Activated CD8-positive, alpha-beta T cell treated with anti-CD3 and anti-CD28 coated beads, Interleukin-2, amount 10 ng/mL, durations not matched to agents 7 days and 5 days (primary cell): ENCODE data around the gene ZNF514. TPM values are rescaled to one million over a fixed set of nuclear protein-coding genes. Genes with fewer than 3 reads are reported as not detected.
"Not testable (repeated sequence)": the region's sequence is repeated elsewhere in the genome, so short reads cannot be mapped to it uniquely, and the experiment has no call there.

Experiments used
- ATAC-seq: fragments of 150-1000 bp; cut with Tn5 transposase; one replicate; pipeline ENCODE4 v1.10.0; 2021; ENCODE audit warnings: moderate library complexity
- CTCF ChIA-PET: fragments of 350-600 bp; sonication (Branson Sonifier 250); formaldehyde crosslinking; loops from one replicate; lab custom pipeline; 2021; ENCODE audit warnings: antibody characterized with exemption; lab: Charles Lee
- POLR2A ChIA-PET: fragments of 350-600 bp; sonication (Branson Sonifier 250); formaldehyde crosslinking; loops from one replicate; lab custom pipeline; 2021; ENCODE audit warnings: antibody characterized with exemption; lab: Charles Lee
- DNase-seq: peaks from one replicate; pipeline ENCODE4 v3.0.0-alpha.2; 2020
- H3K27ac Mint-ChIP-seq: one replicate; pipeline ENCODE4 v1.8.0; 2021; ENCODE audit warnings: mild to moderate bottlenecking, mixed read lengths
- H3K27me3 Mint-ChIP-seq: one replicate; pipeline ENCODE4 v1.8.0; 2021; ENCODE audit warnings: low read depth, mixed read lengths
- H3K36me3 Mint-ChIP-seq: one replicate; pipeline ENCODE4 v1.8.0; 2021; ENCODE audit warnings: low read depth, mixed read lengths
- H3K4me1 Mint-ChIP-seq: one replicate; pipeline ENCODE4 v1.8.0; 2021; ENCODE audit warnings: low read depth, mixed read lengths
- H3K4me3 Mint-ChIP-seq: one replicate; pipeline ENCODE4 v1.8.0; 2021; ENCODE audit warnings: mild to moderate bottlenecking, mixed read lengths
- H3K9me3 Mint-ChIP-seq: one replicate; pipeline ENCODE4 v1.8.0; 2022; ENCODE audit warnings: mixed read lengths; ENCODE audit not compliant: insufficient read depth
- total RNA-seq, 2 experiments: library from RNA; stranded (reverse); gene quantifications; one replicate each; pipeline ENCODE4 v1.2.3, GENCODE V29; 2021

Gene ZNF514
- total RNA-seq, 2 experiments from 2014 or later, result 16.3 to 17.4 TPM

DNA sequence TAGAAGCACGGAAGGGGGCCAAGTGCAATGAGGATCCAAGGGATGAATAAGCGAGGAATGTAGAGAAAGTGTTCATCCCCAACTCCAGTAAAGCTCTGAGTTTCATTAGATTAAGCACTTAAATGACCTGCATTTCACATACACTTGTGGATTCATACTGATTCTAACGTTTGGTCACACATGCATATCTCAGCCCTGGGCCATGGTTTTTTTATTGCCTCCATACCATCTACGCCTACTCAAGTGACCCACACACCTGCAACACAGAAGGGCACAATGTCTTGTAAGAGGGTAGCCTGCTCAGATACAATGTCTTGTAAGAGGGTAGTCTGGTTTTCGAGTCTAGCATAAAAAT lies 37.5 kb downstream of the ZNF514 start:
- DNase-seq (no peak), ATAC-seq (no peak)
- peak overlapping the region; percentile 96 for H3K27ac Mint-ChIP-seq
- H3K4me1 Mint-ChIP-seq, result peaks cover 40% of the 10 kb centered on the region
- H3K9me3 Mint-ChIP-seq, result peaks cover 4% of the 10 kb centered on the region
- CTCF ChIA-PET, result interaction anchor here (1.1 to 10.5 kb wide), 9 partner anchors 37 to 165 kb away, joined by 3 to 296 read pairs (median 6); partner anchors contain the start of genes MAL and ZNF514
- peaks cover 3% of the 10 kb centered on the region for H3K27me3 Mint-ChIP-seq
- POLR2A ChIA-PET, result interaction anchor here (0.9 to 2.8 kb wide), 8 partner anchors 20 to 110 kb away, joined by 3 to 15 read pairs (median 7); partner anchors contain the start of genes MAL, ZNF2 and ZNF514
- peak overlapping the region; percentile 96 for H3K4me3 Mint-ChIP-seq
- H3K36me3 Mint-ChIP-seq, result peaks cover 33% of the 10 kb centered on the region

DNA sequence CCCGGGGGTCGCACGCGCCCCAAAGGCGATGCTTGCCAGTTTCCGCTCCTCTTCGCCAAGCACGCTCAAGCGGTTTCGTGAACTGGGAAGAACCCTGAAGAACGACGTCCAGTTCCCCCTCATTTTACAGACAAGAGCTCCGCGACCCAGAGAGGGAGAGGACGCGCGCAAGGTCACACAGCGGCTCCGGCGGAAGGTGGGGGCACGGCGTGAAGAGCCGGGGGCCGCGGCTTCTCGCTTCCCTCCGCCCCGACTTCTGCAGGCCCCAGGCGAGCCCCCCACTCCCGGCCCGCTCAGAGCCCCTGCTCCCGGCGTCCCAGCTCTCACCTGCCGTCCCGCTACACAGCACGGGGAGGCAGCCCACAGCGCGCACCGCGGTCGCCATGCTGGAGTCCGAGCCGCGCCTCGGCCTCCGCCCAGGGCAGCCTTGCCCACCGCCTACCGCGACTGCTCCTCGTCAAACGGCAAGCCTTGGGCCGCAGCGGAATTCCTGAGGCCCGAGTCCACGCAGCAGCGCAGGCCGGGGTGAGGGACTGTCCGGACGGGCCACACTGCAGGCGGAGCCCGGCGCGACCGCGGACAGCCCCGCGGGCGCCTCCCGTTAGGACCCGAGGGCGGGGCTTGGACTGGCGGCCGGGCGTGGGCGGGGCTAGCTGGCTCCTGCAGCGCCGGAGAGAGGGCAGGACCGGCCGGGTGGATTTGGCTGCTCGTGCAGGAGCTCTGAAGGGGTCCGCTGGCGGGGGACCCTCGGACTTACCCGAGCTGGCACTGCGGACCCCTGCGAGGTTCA lies 38.0 kb downstream of the ZNF514 start, which contains the start of gene MRPS5:
MRPS5 (minus strand) TSS at position 402 of the 790 bp plus-strand sequence; CDS start at position 385, 17 bp downstream.
- Mint-ChIP-seq H3K4me1 (peaks cover 43% of the 10 kb centered on the region), H3K9me3 (peaks cover 4% of the 10 kb centered on the region), H3K4me3 (peak within 1 kb of the TSS; percentile 96), H3K27me3 (peaks cover 3% of the 10 kb centered on the region), H3K27ac (peak within 1 kb of the TSS; percentile 96), H3K36me3 (peaks cover 35% of the 10 kb centered on the region)
- ATAC-seq (peak; percentile 97), DNase-seq (peak; percentile 87)
- CTCF ChIA-PET, result interaction anchor here (1.1 to 10.5 kb wide), 10 partner anchors 38 to 164 kb away, joined by 3 to 296 read pairs (median 5); partner anchors contain the start of genes MAL, ZNF2 and ZNF514
- POLR2A ChIA-PET, result interaction anchor here (0.7 to 2.8 kb wide), 8 partner anchors 37 to 109 kb away, joined by 3 to 15 read pairs (median 7); partner anchors contain the start of genes MAL, ZNF2 and ZNF514

DNA sequence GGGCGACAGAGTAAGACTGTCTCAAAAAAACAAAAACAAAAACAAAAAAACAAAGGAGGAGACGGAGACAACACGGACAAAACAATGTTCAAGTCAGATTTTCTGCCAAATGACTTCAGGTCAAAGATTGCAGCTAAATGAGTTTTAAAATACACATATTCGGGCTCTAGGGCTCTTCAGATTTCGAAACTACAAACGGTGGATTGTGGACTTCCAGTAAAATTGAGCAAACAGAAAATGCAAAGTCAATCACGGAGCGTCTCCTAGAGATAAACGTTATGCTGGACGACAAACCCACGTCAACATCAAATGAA lies 38.6 kb downstream of the ZNF514 start:
- Mint-ChIP-seq H3K27ac (peak overlapping the region; percentile 96), H3K4me3 (peak overlapping the region; percentile 96), H3K9me3 (peaks cover 4% of the 10 kb centered on the region), H3K27me3 (no peaks in the 10 kb centered on the region), H3K36me3 (peaks cover 39% of the 10 kb centered on the region), H3K4me1 (peaks cover 43% of the 10 kb centered on the region)
- CTCF ChIA-PET, result interaction anchor here (1.3 to 10.5 kb wide), 7 partner anchors 38 to 135 kb away, joined by 3 to 296 read pairs (median 10); partner anchors contain the start of genes MAL, ZNF2 and ZNF514
- ATAC-seq (no peak), DNase-seq (no peak)
- POLR2A ChIA-PET, result interaction anchor here (0.7 to 2.8 kb wide), 7 partner anchors 38 to 95 kb away, joined by 3 to 15 read pairs (median 11); partner anchors contain the start of genes MAL, ZNF2 and ZNF514

DNA sequence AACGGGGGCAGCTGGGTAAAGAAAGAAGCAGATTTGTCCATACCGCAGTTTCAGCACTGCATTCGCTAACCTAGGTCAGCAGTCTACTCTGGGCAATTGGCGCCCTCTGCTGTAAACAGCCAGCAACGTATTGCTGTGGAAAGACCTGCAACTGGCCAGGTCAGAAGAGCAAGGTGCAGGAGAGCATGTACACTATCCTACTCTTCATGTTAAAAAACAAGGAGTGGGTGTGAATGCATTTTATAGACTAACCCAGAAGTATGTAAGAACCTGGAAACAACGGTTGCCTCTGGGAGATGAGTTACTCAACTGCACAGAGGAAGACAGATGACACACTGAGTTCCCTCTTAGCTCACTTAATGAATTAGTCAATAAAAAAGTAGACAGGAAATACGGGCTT lies 44.2 kb downstream of the ZNF514 start:
- ATAC-seq, result peak; percentile 100
- H3K27ac Mint-ChIP-seq, result peak overlapping the region; percentile 27
- ChIA-PET CTCF (interaction anchor here (0.6 to 10.5 kb wide), 42 partner anchors 8 to 602 kb away, joined by 3 to 296 read pairs (median 4); partner anchors contain the start of genes MAL and ZNF514), POLR2A (interaction anchor here (0.9 to 2.2 kb wide), 5 partner anchors 36 to 93 kb away, joined by 3 to 16 read pairs (median 6); partner anchors contain the start of gene MAL)
- H3K4me1 Mint-ChIP-seq, result peaks cover 44% of the 10 kb centered on the region
- H3K4me3 Mint-ChIP-seq, result no peak overlapping the region
- peaks cover 61% of the 10 kb centered on the region for H3K36me3 Mint-ChIP-seq
- no peaks in the 10 kb centered on the region for H3K27me3 Mint-ChIP-seq
- DNase-seq, result peak; percentile 86
- no peaks in the 10 kb centered on the region for H3K9me3 Mint-ChIP-seq

DNA sequence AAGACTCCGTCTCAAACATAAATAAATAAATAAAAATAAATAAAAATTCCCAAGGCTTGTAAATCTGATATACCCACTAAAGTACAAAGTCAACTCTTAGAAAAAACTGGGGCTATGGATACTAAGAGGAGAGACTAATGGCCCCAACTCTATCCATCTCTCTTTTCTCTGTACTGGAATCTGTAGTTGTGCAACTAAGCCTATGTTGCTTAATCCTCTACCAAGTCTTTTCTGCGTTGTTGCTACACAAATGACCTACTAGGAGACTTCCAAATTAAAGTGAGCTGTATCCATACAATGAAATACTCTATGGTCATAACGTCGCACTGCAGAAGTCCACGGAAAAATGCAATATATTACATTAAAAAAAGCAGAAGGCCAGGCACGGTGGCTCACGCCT lies 46.2 kb downstream of the ZNF514 start:
- Mint-ChIP-seq H3K36me3 (peaks cover 59% of the 10 kb centered on the region), H3K4me1 (peaks cover 24% of the 10 kb centered on the region), H3K27ac (no peak overlapping the region), H3K4me3 (no peak overlapping the region), H3K9me3 (no peaks in the 10 kb centered on the region), H3K27me3 (no peaks in the 10 kb centered on the region)
- ChIA-PET POLR2A (no interaction called here), CTCF (interaction anchor here (1.0 to 10.5 kb wide), 4 partner anchors 36 to 128 kb away, joined by 3 to 296 read pairs (median 104); partner anchors contain the start of gene MAL)
- DNase-seq (no peak), ATAC-seq (no peak)

DNA sequence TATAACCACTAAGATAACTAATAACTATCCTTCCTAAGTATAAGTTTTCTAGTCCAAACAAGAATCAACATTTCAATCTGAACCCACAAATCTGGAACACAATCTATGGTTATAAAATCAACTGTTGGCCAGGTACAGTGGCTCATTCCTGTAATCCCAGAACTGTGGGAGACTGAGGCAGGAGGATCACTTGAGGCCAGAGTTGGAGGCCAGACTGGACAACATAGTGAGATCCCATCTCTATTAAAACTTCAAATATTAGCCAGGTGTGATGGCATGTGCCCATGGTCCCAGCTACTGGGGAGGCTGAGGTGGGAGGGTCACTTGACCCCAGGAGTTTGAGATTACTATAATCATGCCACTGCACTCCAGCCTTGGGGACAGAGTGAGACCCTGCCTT lies 49.3 kb downstream of the ZNF514 start:
- ATAC-seq (no peak), DNase-seq (no peak)
- peaks cover 67% of the 10 kb centered on the region for H3K36me3 Mint-ChIP-seq
- H3K9me3 Mint-ChIP-seq, result no peaks in the 10 kb centered on the region
- POLR2A ChIA-PET, result no interaction called here
- peaks cover 10% of the 10 kb centered on the region for H3K4me1 Mint-ChIP-seq
- H3K27me3 Mint-ChIP-seq, result no peaks in the 10 kb centered on the region
- CTCF ChIA-PET, result interaction anchor here (1.4 kb wide), 1 partner anchor 88 kb away, joined by 12 read pairs; no protein-coding TSS in a partner anchor
- H3K4me3 Mint-ChIP-seq, result no peak overlapping the region
- no peak overlapping the region for H3K27ac Mint-ChIP-seq

DNA sequence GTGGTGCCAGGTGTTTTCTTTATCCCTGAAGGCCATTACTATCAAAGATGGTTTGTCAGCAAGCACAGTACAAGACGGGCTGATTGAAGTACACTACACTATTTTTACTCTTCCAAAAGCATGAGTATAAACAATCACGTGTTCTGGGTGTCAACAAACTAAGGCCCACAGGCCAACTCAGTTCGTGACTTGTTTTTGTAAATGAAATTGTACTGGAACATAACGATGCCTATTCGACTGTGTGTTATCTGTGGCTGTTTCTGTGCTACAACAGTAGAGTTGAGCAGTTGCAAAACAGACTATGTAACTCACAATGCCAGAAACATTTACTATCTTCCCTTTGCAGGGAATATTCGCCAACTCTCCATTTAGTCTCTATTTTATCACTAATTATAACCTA lies 50.4 kb downstream of the ZNF514 start:
- Mint-ChIP-seq H3K36me3 (peaks cover 67% of the 10 kb centered on the region), H3K4me3 (no peak overlapping the region), H3K27me3 (no peaks in the 10 kb centered on the region), H3K9me3 (no peaks in the 10 kb centered on the region), H3K27ac (no peak overlapping the region), H3K4me1 (no peaks in the 10 kb centered on the region)
- ChIA-PET POLR2A (no interaction called here), CTCF (interaction anchor here (1.4 to 1.6 kb wide), 2 partner anchors 33 to 86 kb away, joined by 4 to 12 read pairs; no protein-coding TSS in a partner anchor)
- ATAC-seq, result no peak
- DNase-seq, result no peak

DNA sequence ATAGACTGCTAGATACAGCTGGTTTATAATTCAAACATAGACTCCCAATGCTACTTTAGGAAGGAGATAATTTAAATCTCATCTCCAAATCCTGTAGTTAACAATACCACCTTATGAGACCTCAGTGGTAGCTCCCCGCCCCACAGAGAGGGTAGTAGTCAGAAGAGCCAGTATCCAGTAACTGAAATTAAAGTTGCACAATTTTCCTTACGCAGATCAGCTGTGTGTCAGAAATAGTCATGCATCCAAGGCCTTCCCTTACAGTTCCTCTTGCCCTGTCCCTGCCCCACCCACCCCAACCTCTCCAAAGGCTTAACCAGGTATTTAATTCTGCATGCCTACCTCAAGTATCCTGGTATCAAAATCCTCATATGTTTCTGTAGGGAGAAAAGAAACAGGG lies 53.6 kb downstream of the ZNF514 start:
- Mint-ChIP-seq H3K36me3 (peaks cover 73% of the 10 kb centered on the region), H3K27ac (no peak overlapping the region), H3K4me3 (no peak overlapping the region), H3K27me3 (no peaks in the 10 kb centered on the region), H3K4me1 (no peaks in the 10 kb centered on the region), H3K9me3 (no peaks in the 10 kb centered on the region)
- ChIA-PET CTCF (interaction anchor here (1.2 to 3.0 kb wide), 4 partner anchors 9 to 84 kb away, joined by 3 to 13 read pairs (median 12); no protein-coding TSS in a partner anchor), POLR2A (no interaction called here)
- DNase-seq (no peak), ATAC-seq (no peak)

DNA sequence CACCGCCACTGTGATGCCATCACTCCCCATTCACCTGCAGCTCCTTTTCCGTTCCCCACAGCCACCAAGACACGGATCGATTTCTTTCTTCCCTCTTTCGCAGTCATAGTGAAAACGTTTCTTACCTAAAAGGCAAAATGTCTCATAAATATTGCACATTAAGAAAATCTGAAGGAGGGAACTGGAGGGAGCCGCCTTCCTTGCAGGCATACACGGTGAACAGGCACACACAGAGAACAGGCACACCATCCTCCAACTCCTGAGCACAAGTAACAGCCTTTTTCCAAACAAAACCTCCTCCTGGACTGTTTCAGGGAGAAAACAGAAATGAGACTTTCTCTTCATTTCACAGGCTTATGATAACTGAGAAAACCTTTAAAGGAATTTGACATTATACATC lies 55.0 kb downstream of the ZNF514 start:
- Mint-ChIP-seq H3K4me1 (no peaks in the 10 kb centered on the region), H3K27ac (no peak overlapping the region), H3K27me3 (no peaks in the 10 kb centered on the region), H3K9me3 (no peaks in the 10 kb centered on the region), H3K36me3 (peaks cover 71% of the 10 kb centered on the region), H3K4me3 (no peak overlapping the region)
- ChIA-PET CTCF (interaction anchor here (3.0 kb wide), 1 partner anchor 82 kb away, joined by 13 read pairs; no protein-coding TSS in a partner anchor), POLR2A (no interaction called here)
- no peak for ATAC-seq
- no peak for DNase-seq

DNA sequence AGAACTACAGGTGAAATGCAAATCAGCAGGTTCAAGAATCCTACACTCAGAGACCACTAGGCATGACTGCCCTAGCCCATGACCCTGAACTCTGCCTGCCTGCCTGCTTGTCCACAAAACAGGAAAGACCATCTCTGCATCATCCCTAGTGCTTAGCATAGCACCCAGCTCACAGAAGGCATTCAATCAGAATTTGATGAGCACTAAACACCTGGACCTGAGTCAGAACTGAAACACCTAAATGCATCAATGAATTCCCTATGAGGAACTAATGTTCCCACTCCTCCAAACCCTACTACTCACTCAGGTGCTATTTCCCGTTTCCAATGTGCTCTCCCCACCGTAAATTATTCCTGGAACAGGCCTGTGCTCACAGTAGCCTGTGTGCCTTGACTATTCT lies 59.7 kb downstream of the ZNF514 start:
- H3K36me3 Mint-ChIP-seq, result peaks cover 76% of the 10 kb centered on the region
- H3K27ac Mint-ChIP-seq, result no peak overlapping the region
- H3K9me3 Mint-ChIP-seq, result no peaks in the 10 kb centered on the region

DNA sequence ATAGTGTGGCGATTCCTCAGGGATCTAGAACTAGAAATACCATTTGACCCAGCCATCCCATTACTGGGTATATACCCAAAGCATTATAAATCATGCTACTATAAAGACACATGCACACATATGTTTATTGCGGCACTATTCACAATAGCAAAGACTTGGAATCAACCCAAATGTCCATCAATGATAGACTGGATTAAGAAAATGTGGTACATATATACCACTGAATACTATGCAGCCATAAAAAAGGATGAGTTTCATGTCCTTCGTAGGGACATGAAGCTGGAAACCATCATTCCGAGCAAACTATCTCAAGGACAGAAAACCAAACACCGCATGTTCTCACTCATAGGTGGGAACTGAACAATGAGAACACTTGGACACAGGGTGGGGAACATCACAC lies 61.4 kb downstream of the ZNF514 start:
- Mint-ChIP-seq H3K36me3 (peaks cover 83% of the 10 kb centered on the region), H3K4me1 (peaks cover 18% of the 10 kb centered on the region)
- H3K4me3 Mint-ChIP-seq, H3K27me3 Mint-ChIP-seq, DNase-seq, POLR2A ChIA-PET, H3K27ac Mint-ChIP-seq, ATAC-seq, CTCF ChIA-PET, H3K9me3 Mint-ChIP-seq: not testable (repeated sequence)

More for the DNA sequence above, 59.7 kb downstream of the ZNF514 start:
- Mint-ChIP-seq H3K4me1 (peaks cover 16% of the 10 kb centered on the region), H3K4me3 (no peak overlapping the region), H3K27me3 (no peaks in the 10 kb centered on the region)
- POLR2A ChIA-PET, result no interaction called here
- DNase-seq (no peak), ATAC-seq (no peak)
- CTCF ChIA-PET, result no interaction called here
